SU-DHL-6 (cell line): ENCODE data around the gene ACOX3.

ENCODE experiments used
- H2AFZ ChIP-seq: fragments of 200-600 bp; sonication (generic); 2 replicates; pipeline ENCODE4 v1.6.1; 2014; ENCODE audit warnings: low read depth, mild to moderate bottlenecking, moderate library complexity, mixed read lengths, antibody characterized with exemption, low read length; ENCODE audit not compliant: severe bottlenecking
- H3F3A ChIP-seq: fragments of 200-600 bp; shearing (Covaris generic); 2 replicates; pipeline ENCODE4 v1.6.0; 2016; ENCODE audit warnings: antibody characterized with exemption, mild to moderate bottlenecking; ENCODE audit not compliant: insufficient read depth
- H3K27ac ChIP-seq: fragments of 200-600 bp; sonication (generic); 2 replicates; pipeline ENCODE4 v1.5.1; 2016; ENCODE audit warnings: low read depth, mild to moderate bottlenecking, low read length, moderate library complexity, mixed read lengths
- H3K27me3 ChIP-seq: fragments of 200-600 bp; sonication (generic), shearing (Covaris generic); 2 replicates; pipeline ENCODE4 v1.6.0; 2014; ENCODE audit warnings: mild to moderate bottlenecking, low read length
- H3K36me3 ChIP-seq: fragments of 200-600 bp; sonication (generic); 2 replicates; pipeline ENCODE4 v1.6.1; 2014; ENCODE audit warnings: mild to moderate bottlenecking, low read length, mixed read lengths
- H3K4me2 ChIP-seq: fragments of 300-600, 200-600 bp; shearing (Covaris generic), sonication (generic); 2 replicates; pipeline ENCODE4 v1.6.0; 2014; ENCODE audit warnings: low read length, low read depth, mild to moderate bottlenecking; ENCODE audit not compliant: poor library complexity, severe bottlenecking
- H3K4me3 ChIP-seq: fragments of 200-600 bp; sonication (generic); 2 replicates; pipeline ENCODE4 v1.5.1; 2014; ENCODE audit warnings: antibody characterized with exemption, low read length, mild to moderate bottlenecking, mixed read lengths; ENCODE audit not compliant: insufficient read depth, poor library complexity, severe bottlenecking
- H3K79me2 ChIP-seq: fragments of 200-600 bp; sonication (generic); 2 replicates; pipeline ENCODE4 v1.6.1; 2014; ENCODE audit warnings: mild to moderate bottlenecking, low read length, moderate library complexity; ENCODE audit not compliant: insufficient read depth
- H3K9ac ChIP-seq: fragments of 200-600 bp; sonication (generic); 2 replicates; pipeline ENCODE4 v1.7.0; 2014; ENCODE audit warnings: mild to moderate bottlenecking, low read length
- H3K9me2 ChIP-seq: fragments of 200-600 bp; sonication (generic); replicated peaks from 2 replicates; pipeline ENCODE4 v1.6.1; 2014; ENCODE audit warnings: low read length; ENCODE audit not compliant: insufficient read depth
- H3K9me3 ChIP-seq: fragments of 200-600 bp; sonication (generic); 2 replicates; pipeline ENCODE4 v1.6.1; 2014; ENCODE audit warnings: low read length, mixed read lengths; ENCODE audit not compliant: insufficient read depth
- H4K20me1 ChIP-seq: fragments of 200-600 bp; sonication (generic); 2 replicates; pipeline ENCODE4 v1.6.1; 2014; ENCODE audit warnings: low read depth, mild to moderate bottlenecking, antibody characterized with exemption, low read length, moderate library complexity, mixed read lengths
- EZH2phosphoT487 ChIP-seq: fragments of 200-600 bp; sonication (generic), shearing (Covaris generic); conservative IDR thresholded peaks from 2 replicates; pipeline ENCODE4 v1.6.1; 2018; ENCODE audit warnings: mild to moderate bottlenecking, antibody characterized with exemption, low read length, moderate library complexity, mixed read lengths
- TF ChIP-seq, protein P1 (sequence below): fragments of 200-600 bp; sonication (generic); IDR thresholded peaks from one replicate; pipeline ENCODE4 v1.5.1; 2017; ENCODE audit warnings: antibody characterized with exemption, mild to moderate bottlenecking, low read length, moderate library complexity; ENCODE audit not compliant: insufficient read depth, poor library complexity, severe bottlenecking

ACOX3 gene

DNA sequence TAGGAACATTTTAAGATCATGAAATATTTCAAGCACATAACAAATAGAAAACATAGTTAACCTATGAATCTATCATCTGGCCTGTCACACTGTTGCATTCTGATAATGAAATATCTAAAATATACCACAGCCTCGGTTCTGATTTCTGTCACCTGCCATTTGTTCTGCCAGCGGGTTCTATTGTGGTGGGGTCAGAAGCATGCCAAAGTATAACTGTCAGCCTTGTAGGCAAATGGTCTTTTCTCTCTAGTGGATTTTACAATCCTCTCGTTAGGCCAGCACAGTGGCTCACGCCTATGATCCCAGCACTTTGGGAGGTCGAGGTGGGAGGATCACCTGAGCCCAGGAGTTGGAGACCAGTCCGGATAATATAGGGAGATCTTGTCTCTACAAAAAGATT is 123.0 kb downstream of the ACOX3 start:
- Histone ChIP-seq H3K9ac (no peak overlapping the region), H3K9me3 (no peaks in the 10 kb centered on the region), H3F3A (no peaks in the 10 kb centered on the region), H3K27me3 (no peaks in the 10 kb centered on the region), H3K36me3 (no peaks in the 10 kb centered on the region), H3K4me3 (no peak overlapping the region), H3K9me2 (no peaks in the 10 kb centered on the region), H2AFZ (no peak overlapping the region), H4K20me1 (no peaks in the 10 kb centered on the region), H3K27ac (no peak overlapping the region), H3K4me2 (no peak overlapping the region), H3K79me2 (no peaks in the 10 kb centered on the region)
- TF ChIP-seq, protein P1, sequence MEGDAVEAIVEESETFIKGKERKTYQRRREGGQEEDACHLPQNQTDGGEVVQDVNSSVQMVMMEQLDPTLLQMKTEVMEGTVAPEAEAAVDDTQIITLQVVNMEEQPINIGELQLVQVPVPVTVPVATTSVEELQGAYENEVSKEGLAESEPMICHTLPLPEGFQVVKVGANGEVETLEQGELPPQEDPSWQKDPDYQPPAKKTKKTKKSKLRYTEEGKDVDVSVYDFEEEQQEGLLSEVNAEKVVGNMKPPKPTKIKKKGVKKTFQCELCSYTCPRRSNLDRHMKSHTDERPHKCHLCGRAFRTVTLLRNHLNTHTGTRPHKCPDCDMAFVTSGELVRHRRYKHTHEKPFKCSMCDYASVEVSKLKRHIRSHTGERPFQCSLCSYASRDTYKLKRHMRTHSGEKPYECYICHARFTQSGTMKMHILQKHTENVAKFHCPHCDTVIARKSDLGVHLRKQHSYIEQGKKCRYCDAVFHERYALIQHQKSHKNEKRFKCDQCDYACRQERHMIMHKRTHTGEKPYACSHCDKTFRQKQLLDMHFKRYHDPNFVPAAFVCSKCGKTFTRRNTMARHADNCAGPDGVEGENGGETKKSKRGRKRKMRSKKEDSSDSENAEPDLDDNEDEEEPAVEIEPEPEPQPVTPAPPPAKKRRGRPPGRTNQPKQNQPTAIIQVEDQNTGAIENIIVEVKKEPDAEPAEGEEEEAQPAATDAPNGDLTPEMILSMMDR, result no peak
- TF ChIP-seq EZH2phosphoT487, result no peak

- H4K20me1 ChIP-seq, result no peaks in the 10 kb centered on the region
- no peak overlapping the region for H3K9ac ChIP-seq
- H2AFZ ChIP-seq, result no peak overlapping the region
- no peaks in the 10 kb centered on the region for H3F3A ChIP-seq
- H3K9me2 ChIP-seq, result no peaks in the 10 kb centered on the region
- H3K27me3 ChIP-seq, result no peaks in the 10 kb centered on the region
- TF ChIP-seq, protein P1, result no peak
- TF ChIP-seq EZH2phosphoT487, result no peak
- no peaks in the 10 kb centered on the region for H3K79me2 ChIP-seq
- no peaks in the 10 kb centered on the region for H3K36me3 ChIP-seq
- H3K9me3 ChIP-seq, result no peaks in the 10 kb centered on the region
- no peak overlapping the region for H3K4me3 ChIP-seq
- no peak overlapping the region for H3K4me2 ChIP-seq
- H3K27ac ChIP-seq, result no peak overlapping the region
Measured at GRCh38 chr4:8316911-8317351, 123.6 kb downstream of the ACOX3 start.
